HCEC 1CT (cell line): ENCODE results near the gene BCL2L13.
"Not testable (repeated sequence)": the region's sequence is repeated elsewhere in the genome, so short reads cannot be mapped to it uniquely, and the experiment has no call there.

ENCODE experiments used
- DNase-seq: peaks from one replicate; pipeline ENCODE4 v3.0.0-alpha.2; 2017

The BCL2L13 gene

GRCh38 chr22:17637490-17638181 lies 921 bp upstream of the BCL2L13 start:
- DNase-seq: no peak

GRCh38 chr22:17638182-17638431 lies 450 bp upstream of the BCL2L13 start:
- DNase-seq: no peak

DNA sequence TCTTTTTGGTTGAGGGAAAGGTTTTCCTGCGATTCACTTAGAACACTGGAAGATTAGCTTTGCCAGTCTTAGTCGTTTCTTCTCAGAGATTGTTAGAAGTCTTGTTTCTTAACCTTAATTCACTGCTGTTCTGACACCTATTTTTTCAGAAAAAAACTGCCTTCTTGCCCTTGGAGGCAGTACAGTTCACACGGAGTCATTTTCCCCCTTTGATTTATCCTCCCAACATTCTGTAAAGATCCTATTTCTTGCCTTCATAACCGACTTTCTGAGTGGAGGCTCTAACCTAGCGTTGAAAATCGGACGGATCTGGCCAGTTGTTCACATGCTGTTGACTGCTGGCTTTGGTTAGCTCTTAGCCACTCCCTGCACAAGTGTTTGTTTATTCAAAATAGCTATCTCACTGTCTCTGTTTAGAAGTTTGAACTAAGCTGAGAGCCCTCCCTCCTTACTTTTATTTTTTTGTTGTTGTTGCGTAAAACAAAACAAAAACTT lies 737 bp downstream of the BCL2L13 start:
- DNase-seq: peak; percentile 59

DNA sequence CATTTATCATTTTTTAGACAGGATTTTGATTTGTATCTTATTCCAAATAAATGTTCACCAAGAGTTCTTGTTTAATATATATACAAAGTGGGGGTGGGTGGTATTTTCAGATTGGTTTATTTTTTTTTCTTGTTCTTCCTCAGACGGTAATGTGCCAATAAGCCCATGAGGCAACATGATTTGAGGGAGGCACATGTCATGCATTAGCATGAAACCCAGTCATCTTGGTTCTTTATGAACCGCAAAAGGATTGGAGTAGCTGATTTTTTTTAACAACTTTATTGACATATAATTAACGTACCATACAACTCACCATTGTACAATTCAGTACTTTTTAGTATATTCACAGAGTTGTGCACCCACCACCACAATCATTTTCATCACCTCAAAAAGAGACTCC lies 2.7 kb downstream of the BCL2L13 start:
- DNase-seq: no peak

DNA sequence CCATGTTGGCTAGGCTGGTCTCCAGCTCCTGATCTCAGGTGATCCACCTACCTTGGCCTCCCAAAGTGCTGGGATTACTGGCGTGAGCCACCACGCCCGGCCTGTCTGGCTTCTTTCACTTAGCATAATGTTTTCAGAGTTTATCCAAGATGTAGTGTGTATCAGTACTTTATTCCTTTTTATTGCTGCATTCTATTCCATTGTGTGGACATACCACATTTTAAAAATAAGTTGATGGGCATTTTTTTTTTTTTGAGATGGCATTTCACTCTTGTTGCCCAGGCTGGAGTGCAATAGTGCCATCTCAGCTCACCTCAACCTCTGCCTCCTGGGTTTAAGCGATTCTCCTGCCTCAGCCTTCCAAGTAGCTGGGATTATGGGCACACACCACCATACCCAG lies 3.8 kb downstream of the BCL2L13 start:
- DNase-seq: not testable (repeated sequence)

DNA sequence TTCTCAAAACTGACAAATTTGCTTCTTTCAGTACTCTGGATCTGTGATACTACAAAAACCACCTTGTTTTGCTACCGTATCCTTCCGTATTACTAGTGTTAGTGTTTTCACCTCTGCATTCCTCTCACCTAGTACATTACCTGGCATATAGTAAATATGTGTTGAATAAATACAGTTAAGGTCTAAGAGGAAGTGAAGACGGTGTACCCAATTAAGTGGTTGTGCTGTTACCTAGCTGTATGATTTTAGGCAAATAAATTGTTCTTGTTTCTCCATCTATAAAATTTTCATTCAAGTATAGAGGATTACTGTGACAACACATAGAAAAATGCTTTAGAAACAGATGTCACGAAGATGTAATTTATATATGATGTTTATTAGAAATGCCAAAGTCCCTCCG lies 8.9 kb downstream of the BCL2L13 start:
- no peak for DNase-seq

DNA sequence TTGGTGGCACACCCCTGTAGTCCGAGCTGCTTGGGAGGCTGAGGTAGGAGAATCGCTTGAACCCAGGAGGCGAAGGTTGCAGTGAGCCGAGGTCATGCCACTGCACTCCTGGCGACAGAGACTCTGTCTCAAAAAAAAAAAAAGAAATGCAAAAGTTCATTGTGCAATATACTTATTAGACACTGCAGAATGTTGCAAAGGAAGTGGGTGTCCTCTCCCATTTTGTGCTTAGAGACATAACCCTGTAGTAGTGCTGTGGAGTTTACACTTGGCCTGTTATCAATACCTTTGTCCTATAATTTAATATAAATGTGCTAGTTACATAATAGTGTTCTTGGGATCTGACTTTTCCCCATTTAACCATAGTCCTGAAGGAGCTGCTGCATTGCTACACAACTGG lies 9.4 kb downstream of the BCL2L13 start:
- no peak for DNase-seq

GRCh38 chr22:17648569-17648968 lies 10.0 kb downstream of the BCL2L13 start:
- DNase-seq: no peak

GRCh38 chr22:17655289-17655688 lies 16.7 kb downstream of the BCL2L13 start:
- no peak for DNase-seq

GRCh38 chr22:17656870-17657395 lies 18.4 kb downstream of the BCL2L13 start:
- no peak for DNase-seq

DNA sequence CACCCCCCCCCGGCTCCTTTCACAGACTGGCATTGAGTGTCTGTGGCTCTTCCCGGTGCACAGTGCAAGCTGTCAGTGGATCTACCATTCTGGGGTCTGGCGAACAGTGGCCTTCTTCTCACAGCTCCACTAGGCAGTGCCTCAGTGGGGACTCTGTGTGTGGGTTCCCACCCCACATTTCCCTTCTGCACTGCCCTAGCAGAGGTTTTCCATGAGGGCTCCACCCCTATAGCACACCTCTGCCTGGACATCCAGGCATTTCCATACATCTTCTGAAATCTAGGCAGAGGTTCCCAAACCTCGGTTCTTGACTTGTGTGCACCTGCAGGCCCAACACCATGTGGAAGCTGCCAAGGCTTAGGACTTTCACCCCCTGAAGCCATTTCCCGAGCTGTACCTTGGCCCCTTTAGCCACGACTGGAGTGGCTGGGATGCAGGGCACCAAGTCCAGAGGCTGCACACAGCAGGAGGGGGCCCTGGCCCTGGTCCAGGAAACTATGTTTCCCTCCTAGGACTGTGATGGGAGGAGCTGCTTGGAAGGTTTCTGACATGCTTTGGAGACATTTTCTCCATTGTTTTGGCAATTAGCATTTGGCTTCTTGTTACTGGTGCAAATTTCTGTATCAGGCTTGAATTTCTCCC lies 26.0 kb downstream of the BCL2L13 start:
- no peak for DNase-seq

DNA sequence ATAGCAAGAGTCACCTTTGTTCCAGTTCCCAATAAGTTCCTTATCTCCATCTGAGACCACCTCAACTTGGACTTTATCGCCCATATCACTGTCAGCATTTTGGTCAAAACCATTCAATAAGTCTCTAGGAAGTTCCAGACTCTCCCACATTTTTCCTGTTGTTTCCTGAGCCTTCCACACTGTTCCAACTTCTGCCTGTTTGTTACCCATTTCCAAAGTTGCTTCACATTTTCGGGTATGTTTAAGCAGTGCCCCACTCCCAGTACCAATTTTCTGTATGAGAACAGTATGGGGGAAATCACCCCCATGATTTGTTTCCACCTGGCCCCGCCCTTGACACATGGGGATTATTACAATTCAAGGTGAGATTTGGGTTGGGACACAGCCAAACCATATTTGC lies 26.7 kb downstream of the BCL2L13 start:
- DNase-seq: no peak

- no peak for DNase-seq
These were observed 27.3 kb downstream of the BCL2L13 start for GRCh38 chr22:17665854-17666253.

DNA sequence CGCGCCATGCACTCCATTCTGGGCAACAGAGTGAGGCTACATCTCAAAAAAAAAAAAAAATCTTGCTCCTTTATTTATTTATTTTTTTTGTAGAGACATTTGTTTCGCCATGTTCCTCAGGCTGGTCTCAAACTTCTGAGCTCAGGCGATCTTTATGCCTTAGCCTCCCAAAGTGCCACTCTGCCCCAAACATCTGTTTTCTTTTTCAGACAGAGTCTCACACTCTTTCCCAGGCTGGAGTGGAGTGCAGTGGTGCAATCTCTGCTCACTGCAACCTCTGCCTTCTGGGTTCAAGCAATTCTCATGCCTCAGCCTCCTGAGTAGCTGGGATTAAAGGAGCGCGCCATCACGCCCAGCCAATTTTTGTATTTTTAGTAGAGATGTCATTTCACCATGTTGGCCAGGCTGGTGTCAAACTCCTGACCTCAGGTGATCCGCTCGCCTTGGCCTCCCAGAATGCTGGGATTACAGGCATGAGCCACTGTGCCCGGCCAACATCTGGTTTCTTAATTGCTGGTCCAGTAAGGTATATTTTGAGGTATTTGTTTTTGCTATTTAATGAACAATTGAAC lies 33.0 kb downstream of the BCL2L13 start:
- DNase-seq: not testable (repeated sequence)

- DNase-seq: peak; percentile 11
These were observed 33.9 kb downstream of the BCL2L13 start for GRCh38 chr22:17672417-17672991.

- no peak for DNase-seq
These were observed 35.6 kb downstream of the BCL2L13 start for GRCh38 chr22:17674152-17674551.

- no peak for DNase-seq
These were observed 37.0 kb downstream of the BCL2L13 start for GRCh38 chr22:17675584-17675983.

- DNase-seq: no peak
These were observed 40.3 kb downstream of the BCL2L13 start for GRCh38 chr22:17678817-17679385.

GRCh38 chr22:17684245-17684644 lies 45.7 kb downstream of the BCL2L13 start:
- DNase-seq: no peak

DNA sequence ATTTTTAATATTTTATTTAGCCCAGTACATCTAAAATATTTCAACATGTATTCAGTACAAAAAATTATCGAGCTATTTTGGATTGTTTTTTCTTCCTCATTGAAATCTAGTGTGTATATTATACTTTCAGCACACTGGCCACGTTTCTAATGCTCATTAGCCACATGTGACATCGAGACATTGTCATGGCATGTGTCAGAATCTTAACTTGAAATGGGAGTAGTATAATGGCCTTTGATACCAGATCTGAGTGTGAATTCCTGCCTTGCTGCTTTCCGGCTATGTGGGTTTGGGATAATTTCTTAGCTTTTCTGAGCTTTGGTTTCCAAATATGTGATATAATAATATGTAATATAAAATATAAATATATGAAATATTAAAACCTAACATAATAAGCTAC lies 54.3 kb downstream of the BCL2L13 start:
- no peak for DNase-seq

DNA sequence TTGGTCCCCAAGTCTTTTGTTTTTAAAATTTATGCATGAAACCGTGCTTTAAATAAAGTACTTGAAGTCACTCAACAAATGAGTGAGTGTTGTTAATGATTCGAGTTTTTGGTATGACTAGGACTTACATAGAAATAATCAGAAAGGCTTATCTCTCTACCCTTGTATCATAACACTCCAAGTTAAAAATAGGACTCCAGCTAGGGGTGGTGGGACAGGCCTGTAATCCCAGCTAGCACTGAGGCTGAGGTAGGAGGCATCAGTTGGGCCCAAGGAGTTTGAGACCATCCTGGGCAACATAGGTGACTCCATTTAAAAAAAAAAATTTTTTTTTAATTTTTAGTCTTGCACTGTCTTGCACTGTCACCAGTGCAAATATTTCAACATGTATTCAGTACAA lies 55.6 kb downstream of the BCL2L13 start:
- DNase-seq: no peak

GRCh38 chr22:17694752-17695151 lies 56.2 kb downstream of the BCL2L13 start:
- no peak for DNase-seq

DNA sequence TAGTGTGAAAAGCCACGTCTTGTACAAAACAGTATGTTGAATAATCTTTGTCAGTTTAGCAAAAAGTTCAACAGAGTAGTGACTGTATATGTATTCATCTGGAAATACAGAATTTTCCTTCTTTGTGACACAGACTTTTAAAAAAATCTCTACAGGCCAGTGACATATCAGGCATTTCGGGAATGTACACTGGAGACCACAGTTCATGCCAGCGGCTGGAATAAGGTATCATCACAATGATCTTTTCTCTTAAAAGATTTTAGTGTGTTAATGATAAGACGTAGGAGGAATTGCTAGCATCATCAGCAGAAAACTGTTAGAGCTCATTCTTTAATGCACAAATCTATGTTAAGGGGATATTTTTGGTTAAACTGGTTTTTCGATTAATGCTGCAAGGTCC lies 57.4 kb downstream of the BCL2L13 start:
- DNase-seq: no peak

DNA sequence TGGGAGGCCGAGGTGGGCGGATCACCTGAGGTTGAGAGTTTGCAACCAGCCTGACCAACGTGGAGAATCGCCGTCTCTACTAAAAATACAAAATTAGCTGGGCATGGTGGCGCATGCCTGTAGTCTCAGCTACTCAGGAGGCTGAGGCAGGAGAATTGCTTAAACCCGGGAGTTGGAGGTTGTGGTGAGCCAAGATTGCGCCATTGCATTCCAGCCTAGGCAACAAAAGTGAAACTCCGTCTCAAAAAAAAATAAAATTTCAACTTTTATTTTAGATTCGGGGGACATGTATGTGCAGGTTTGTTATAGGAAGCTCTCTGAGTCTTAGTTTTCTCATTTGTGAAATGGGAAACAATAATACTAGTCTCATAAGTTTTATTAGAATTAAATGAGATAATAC lies 58.6 kb downstream of the BCL2L13 start:
- DNase-seq: not testable (repeated sequence)
